HepG2 (cell line): ENCODE measurements around the gene PIP4K2C. TPM values are rescaled to one million over a fixed set of nuclear protein-coding genes. Genes with fewer than 3 reads are reported as not detected.
A peak's percentile ranks its signal among the peaks of the same experiment; 100 is the strongest.

ENCODE experiments used
- ARNT ChIP-seq: fragments of 450-650 bp; IDR thresholded peaks from 2 replicates; pipeline ENCODE4 v1.6.1; 2017
- DPF2 ChIP-seq: sonication (generic); formaldehyde crosslinking; IDR thresholded peaks from 2 replicates; pipeline ENCODE4 v1.4.0; 2020; ENCODE audit warnings: mild to moderate bottlenecking, low read depth, missing genetic modification reagents, borderline replicate concordance
- FOSL1 ChIP-seq: sonication (generic); formaldehyde crosslinking; IDR thresholded peaks from 2 replicates; pipeline ENCODE4 v1.9.0; 2021; ENCODE audit warnings: missing genetic modification reagents, borderline replicate concordance
- GPN1 ChIP-seq: sonication (generic); formaldehyde crosslinking; IDR thresholded peaks from 2 replicates; pipeline ENCODE4 v1.5.1; 2020; ENCODE audit warnings: missing genetic modification reagents, borderline replicate concordance
- KDM3A ChIP-seq: IDR thresholded peaks from 2 replicates; pipeline ENCODE4 v1.6.1; 2018; ENCODE audit warnings: low read depth, missing compliant biosample characterization
- NFE2 ChIP-seq: sonication (generic); formaldehyde crosslinking; IDR thresholded peaks from 2 replicates; pipeline ENCODE4 v1.4.0; 2020; ENCODE audit warnings: missing genetic modification reagents
- NPAS2 ChIP-seq: sonication (generic); formaldehyde crosslinking; IDR thresholded peaks from 2 replicates; pipeline ENCODE4 v1.8.0; 2022; ENCODE audit warnings: mild to moderate bottlenecking, missing genetic modification reagents, borderline replicate concordance
- NR1H2 ChIP-seq: sonication (generic); formaldehyde crosslinking; IDR thresholded peaks from 2 replicates; pipeline ENCODE4 v1.8.1; 2022; ENCODE audit warnings: low read depth, missing genetic modification reagents, borderline replicate concordance
- PAF1 ChIP-seq: IDR thresholded peaks from 2 replicates; pipeline ENCODE4 v1.6.1; 2016; ENCODE audit warnings: missing genetic modification reagents, missing compliant biosample characterization
- SP4 ChIP-seq: sonication (generic); formaldehyde crosslinking; IDR thresholded peaks from 2 replicates; pipeline ENCODE4 v1.8.1; 2023; ENCODE audit warnings: mild to moderate bottlenecking, missing genetic modification reagents
- SP5 ChIP-seq: IDR thresholded peaks from 2 replicates; pipeline ENCODE4 v1.6.1; 2016; ENCODE audit warnings: low read depth, borderline replicate concordance
- TRAFD1 ChIP-seq: sonication (generic); formaldehyde crosslinking; IDR thresholded peaks from 2 replicates; pipeline ENCODE4 v1.5.1; 2020; ENCODE audit warnings: missing genetic modification reagents, mild to moderate bottlenecking, borderline replicate concordance
- ZKSCAN8 ChIP-seq: IDR thresholded peaks from 2 replicates; pipeline ENCODE4 v1.6.1; 2016; ENCODE audit warnings: borderline replicate concordance, missing genetic modification reagents, missing compliant biosample characterization
- ZNF10 ChIP-seq: sonication (generic); formaldehyde crosslinking; IDR thresholded peaks from 2 replicates; pipeline ENCODE4 v1.4.0; 2020; ENCODE audit warnings: mild to moderate bottlenecking, low read depth, missing genetic modification reagents, borderline replicate concordance
- ZNF121 ChIP-seq: sonication (generic); formaldehyde crosslinking; IDR thresholded peaks from 2 replicates; pipeline ENCODE4 v1.5.0; 2020; ENCODE audit warnings: mild to moderate bottlenecking, missing genetic modification reagents
- ZNF543 ChIP-seq: sonication (generic); formaldehyde crosslinking; IDR thresholded peaks from 2 replicates; pipeline ENCODE4 v1.4.0; 2020; ENCODE audit warnings: mild to moderate bottlenecking, missing genetic modification reagents
- ZNF720 ChIP-seq: sonication (generic); formaldehyde crosslinking; IDR thresholded peaks from 2 replicates; pipeline ENCODE4 v1.4.0; 2020; ENCODE audit warnings: missing genetic modification reagents
- polyA plus RNA-seq, 8 experiments: library from polyadenylated mRNA; depleted of rRNA in 3 of 8; stranded (reverse) in 7 of 8; unstranded in 1 of 8; fragments of >200 nt; fragmentation: Illumina TruSeq in 4 of 8; extraction: Trizol in 4 of 8; gene quantifications; 2 replicates each; pipeline versions ENCODE4 v1.2.1 to v1.2.3, GENCODE V29; 2011 to 2016; ENCODE audit warnings: low read depth in 4 of 8, missing spikeins in 1 of 8, mixed read lengths in 1 of 8; ENCODE audit not compliant: insufficient read depth in 1 of 8
- total RNA-seq, 5 experiments: library from RNA; depleted of rRNA; stranded (reverse); fragments of >200 nt; fragmentation: Illumina TruSeq; extraction: Trizol; gene quantifications; 2 replicates each; pipeline ENCODE4 v1.2.3, GENCODE V29; 2016; ENCODE audit warnings: low read depth in 1 of 5
- TF ChIP-seq, protein P1 (sequence below): sonication (generic); formaldehyde crosslinking; IDR thresholded peaks from 2 replicates; pipeline ENCODE4 v1.4.0; 2020; ENCODE audit warnings: mild to moderate bottlenecking, missing genetic modification reagents
- TF ChIP-seq, protein P2 (sequence below): IDR thresholded peaks from 2 replicates; pipeline ENCODE4 v1.6.1; 2016; ENCODE audit warnings: control low read depth

PIP4K2C gene
- total and polyA plus RNA-seq, 2 of the 13 experiments (the other 11 are each of a cell fraction or from before 2014, with no cell fraction given), result 23.3 to 26.4 TPM

DNA sequence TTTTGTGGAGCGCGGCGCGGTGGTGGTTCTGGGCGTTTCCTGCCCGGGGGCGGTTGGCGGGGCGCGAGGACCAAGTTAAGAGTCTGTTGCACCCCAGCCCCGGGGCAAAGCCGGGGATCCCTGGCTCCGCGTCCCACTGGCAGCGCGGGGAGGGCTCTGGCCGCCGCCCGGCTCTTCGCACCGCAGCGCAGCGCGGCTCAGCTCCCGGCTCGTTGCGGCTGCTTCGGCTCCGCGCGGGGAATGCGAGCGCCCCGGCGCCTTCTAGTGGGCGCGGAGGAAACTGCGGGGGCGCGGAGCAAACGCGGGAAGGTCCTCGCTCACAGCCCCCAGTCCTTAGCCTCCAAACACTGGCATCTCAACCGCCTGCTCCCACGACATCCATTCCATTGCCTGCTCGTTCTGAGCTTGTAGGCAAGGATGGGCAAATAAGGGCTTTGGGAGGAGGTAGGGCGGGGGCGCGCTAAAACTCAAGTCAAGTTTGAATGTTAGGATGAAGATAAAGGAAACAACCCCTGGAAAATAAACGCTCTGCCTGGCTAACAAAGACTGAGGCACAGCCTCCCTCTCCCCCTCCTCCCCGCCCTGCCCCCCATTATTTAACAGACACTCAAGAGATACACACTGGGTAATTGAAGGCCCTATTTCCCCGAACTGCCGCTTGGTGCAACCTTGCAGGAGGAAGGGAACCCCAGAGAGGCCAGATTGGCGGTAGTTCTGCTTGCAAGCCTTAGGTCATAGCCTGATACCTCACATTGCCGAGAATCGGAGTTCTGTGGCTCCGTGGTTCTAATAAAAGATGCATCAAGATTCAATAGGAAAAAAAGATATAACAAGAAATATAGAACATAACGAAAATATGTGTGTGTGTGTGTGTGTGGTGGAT is 42.2 kb downstream of the PIP4K2C start, which contains the start of gene B4GALNT1 (continued):
- TF ChIP-seq, protein P1, sequence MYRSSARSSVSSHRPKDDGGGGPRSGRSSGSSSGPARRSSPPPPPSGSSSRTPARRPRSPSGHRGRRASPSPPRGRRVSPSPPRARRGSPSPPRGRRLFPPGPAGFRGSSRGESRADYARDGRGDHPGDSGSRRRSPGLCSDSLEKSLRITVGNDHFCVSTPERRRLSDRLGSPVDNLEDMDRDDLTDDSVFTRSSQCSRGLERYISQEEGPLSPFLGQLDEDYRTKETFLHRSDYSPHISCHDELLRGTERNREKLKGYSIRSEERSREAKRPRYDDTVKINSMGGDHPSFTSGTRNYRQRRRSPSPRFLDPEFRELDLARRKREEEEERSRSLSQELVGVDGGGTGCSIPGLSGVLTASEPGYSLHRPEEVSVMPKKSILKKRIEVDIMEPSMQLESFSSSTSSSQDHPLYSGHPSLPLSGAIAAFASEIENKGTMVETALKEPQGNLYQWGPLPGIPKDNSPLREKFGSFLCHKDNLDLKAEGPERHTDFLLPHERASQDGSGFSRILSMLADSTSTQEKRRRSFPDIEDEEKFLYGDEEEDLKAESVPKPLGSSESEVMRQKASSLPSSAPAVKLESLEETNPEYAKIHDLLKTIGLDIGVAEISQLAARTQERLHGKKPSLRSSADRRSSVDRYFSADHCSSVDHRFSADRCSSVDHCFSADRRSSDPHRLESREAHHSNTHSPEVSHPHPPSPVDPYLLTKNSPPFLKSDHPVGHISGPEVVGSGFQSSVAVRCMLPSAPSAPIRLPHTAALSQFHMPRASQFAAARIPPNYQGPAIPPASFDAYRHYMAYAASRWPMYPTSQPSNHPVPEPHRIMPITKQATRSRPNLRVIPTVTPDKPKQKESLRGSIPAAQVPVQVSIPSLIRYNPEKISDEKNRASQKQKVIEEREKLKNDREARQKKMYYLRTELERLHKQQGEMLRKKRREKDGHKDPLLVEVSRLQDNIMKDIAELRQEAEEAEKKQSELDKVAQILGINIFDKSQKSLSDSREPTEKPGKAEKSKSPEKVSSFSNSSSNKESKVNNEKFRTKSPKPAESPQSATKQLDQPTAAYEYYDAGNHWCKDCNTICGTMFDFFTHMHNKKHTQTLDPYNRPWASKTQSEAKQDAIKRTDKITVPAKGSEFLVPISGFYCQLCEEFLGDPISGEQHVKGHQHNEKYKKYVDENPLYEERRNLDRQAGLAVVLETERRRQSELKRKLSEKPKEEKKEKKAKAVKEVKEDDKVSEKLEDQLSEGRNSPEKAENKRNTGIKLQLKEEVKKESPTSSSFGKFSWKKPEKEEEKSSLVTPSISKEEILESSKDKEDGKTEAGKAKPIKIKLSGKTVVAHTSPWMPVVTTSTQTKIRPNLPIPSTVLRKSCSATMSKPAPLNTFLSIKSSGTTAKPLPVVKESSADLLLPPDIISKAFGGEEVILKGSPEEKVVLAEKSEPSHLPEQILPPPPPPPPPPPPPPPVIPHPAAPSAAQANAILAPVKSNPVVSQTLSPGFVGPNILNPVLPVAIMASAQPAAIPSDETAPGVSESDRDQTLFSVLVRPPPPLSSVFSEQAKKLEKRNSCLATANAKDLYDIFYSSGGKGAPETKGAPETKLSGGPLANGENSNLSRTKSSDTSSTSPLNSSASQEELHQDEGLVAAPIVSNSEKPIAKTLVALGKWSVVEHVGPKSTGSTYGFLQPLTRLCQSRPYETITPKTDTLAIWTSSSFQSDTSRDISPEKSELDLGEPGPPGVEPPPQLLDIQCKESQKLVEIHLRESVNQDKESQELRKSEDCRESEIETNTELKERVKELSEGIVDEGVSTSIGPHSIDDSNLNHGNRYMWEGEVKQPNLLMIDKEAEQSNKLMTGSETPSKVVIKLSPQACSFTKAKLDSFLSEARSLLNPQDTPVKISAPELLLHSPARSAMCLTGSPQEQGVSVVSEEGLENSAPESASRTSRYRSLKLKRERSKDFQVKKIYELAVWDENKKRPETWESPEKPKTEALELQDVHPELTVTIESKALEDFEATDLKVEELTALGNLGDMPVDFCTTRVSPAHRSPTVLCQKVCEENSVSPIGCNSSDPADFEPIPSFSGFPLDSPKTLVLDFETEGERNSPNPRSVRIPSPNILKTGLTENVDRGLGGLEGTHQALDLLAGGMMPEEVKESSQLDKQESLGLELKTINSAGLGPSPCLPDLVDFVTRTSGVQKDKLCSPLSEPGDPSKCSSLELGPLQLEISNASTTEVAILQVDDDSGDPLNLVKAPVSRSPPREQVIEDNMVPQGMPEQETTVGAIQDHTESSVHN (CRISPR knock-in tag), result no peak; the same call in 1 of the 2 replicates
- TF ChIP-seq NR1H2 (CRISPR knock-in tag) (no peak), TRAFD1 (no peak), SP4 (CRISPR knock-in tag) (0 out of 2 replicates have a peak, but pooled peaks have one; percentile 41), ZNF720 (no peak), ZNF10 (no peak), PAF1 (CRISPR knock-in tag) (no peak), KDM3A (0 out of 2 replicates have a peak, but pooled peaks have one; percentile 53), ZKSCAN8 (CRISPR knock-in tag) (no peak), NFE2 (CRISPR knock-in tag) (no peak), GPN1 (CRISPR knock-in tag) (no peak), ZNF121 (CRISPR knock-in tag) (no peak), ARNT (no peak), SP5 (no peak), NPAS2 (no peak), FOSL1 (CRISPR knock-in tag) (no peak), ZNF543 (CRISPR knock-in tag) (0 out of 2 replicates have a peak, but pooled peaks have one; percentile 75), DPF2 (CRISPR knock-in tag) (no peak)
- TF ChIP-seq, protein P2, sequence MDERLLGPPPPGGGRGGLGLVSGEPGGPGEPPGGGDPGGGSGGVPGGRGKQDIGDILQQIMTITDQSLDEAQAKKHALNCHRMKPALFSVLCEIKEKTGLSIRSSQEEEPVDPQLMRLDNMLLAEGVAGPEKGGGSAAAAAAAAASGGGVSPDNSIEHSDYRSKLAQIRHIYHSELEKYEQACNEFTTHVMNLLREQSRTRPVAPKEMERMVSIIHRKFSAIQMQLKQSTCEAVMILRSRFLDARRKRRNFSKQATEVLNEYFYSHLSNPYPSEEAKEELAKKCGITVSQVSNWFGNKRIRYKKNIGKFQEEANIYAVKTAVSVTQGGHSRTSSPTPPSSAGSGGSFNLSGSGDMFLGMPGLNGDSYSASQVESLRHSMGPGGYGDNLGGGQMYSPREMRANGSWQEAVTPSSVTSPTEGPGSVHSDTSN, result no peak
